ENCODE measurements around the gene CFB.

- no peak for TF ChIP-seq CTCF (IDR thresholded peaks at IDR 0.05)
- peak; percentile 69 for TF ChIP-seq POLR2A (IDR thresholded peaks at IDR 0.05)
Observed at GRCh38 chr6:31958741-31959739, 13.1 kb downstream of the CFB start, which contains the start of the genes NELFE and SKIC2.
